Activated CD8-positive, alpha-beta T cell treated with anti-CD3 and anti-CD28 coated beads for 36 hours (primary cell): ENCODE measurements around the gene CDC42EP4. TPM values are rescaled to one million over a fixed set of nuclear protein-coding genes. Genes with fewer than 3 reads are reported as not detected.

ENCODE experiments used
- ATAC-seq: fragments of 200-7000 bp; cut with Tn5 transposase; one replicate; pipeline ENCODE4 v1.10.0; 2021; ENCODE audit warnings: mild to moderate bottlenecking, moderate library complexity
- CTCF ChIA-PET: fragments of 350-600 bp; sonication (Branson Sonifier 250); formaldehyde crosslinking; loops from one replicate; lab custom pipeline; 2021; ENCODE audit warnings: antibody characterized with exemption; lab: Charles Lee
- POLR2A ChIA-PET: fragments of 350-600 bp; sonication (Branson Sonifier 250); formaldehyde crosslinking; loops from one replicate; lab custom pipeline; 2021; ENCODE audit warnings: antibody characterized with exemption; lab: Charles Lee
- DNase-seq: peaks from one replicate; pipeline ENCODE4 v3.0.0-alpha.2; 2020
- H3K27ac Mint-ChIP-seq: one replicate; pipeline ENCODE4 v1.8.0; 2021; ENCODE audit warnings: mild to moderate bottlenecking, mixed read lengths
- H3K27me3 Mint-ChIP-seq: one replicate; pipeline ENCODE4 v1.8.0; 2021; ENCODE audit warnings: mixed read lengths
- H3K36me3 Mint-ChIP-seq: one replicate; pipeline ENCODE4 v1.8.0; 2021; ENCODE audit warnings: low read depth, mixed read lengths
- H3K4me1 Mint-ChIP-seq: one replicate; pipeline ENCODE4 v1.8.0; 2021; ENCODE audit warnings: low read depth, mixed read lengths
- H3K4me3 Mint-ChIP-seq: one replicate; pipeline ENCODE4 v1.8.0; 2021; ENCODE audit warnings: mild to moderate bottlenecking, moderate library complexity, mixed read lengths
- H3K9me3 Mint-ChIP-seq: one replicate; pipeline ENCODE4 v1.8.0; 2021; ENCODE audit warnings: mixed read lengths
- CTCF ChIP-seq: fragments of 200-600 bp; IDR thresholded peaks from one replicate; pipeline ENCODE4 v1.8.0; 2022; ENCODE audit warnings: antibody characterized with exemption, mild to moderate bottlenecking
- intact Hi-C: fragments of 100-400 bp; cut with micrococcal nuclease; formaldehyde crosslinking; loops from one replicate; pipeline ENCODE4 v1.10.0; 2022
- total RNA-seq, 2 experiments: library from RNA; stranded (reverse); gene quantifications; one replicate each; pipeline ENCODE4 v1.2.3, GENCODE V29; 2021

The CDC42EP4 gene
- total RNA-seq, 2 experiments from 2014 or later, result 0.72 to 1.1 TPM

GRCh38 chr17:73327676-73328075 lies 15.9 kb upstream of the CDC42EP4 start:
- intact Hi-C loops, result no loop called here
- no peaks in the 10 kb centered on the region for H3K4me1 Mint-ChIP-seq
- no peak for DNase-seq
- no peak overlapping the region for H3K27ac Mint-ChIP-seq
- no peak for ATAC-seq
- no peaks in the 10 kb centered on the region for H3K9me3 Mint-ChIP-seq
- no peak overlapping the region for H3K4me3 Mint-ChIP-seq
- no peak for TF ChIP-seq CTCF
- H3K27me3 Mint-ChIP-seq, result peaks cover 3% of the 10 kb centered on the region
- no peaks in the 10 kb centered on the region for H3K36me3 Mint-ChIP-seq
- POLR2A ChIA-PET, result no interaction called here
- CTCF ChIA-PET, result no interaction called here

GRCh38 chr17:73325527-73325842 lies 13.7 kb upstream of the CDC42EP4 start:
- ChIA-PET POLR2A (no interaction called here), CTCF (no interaction called here)
- no peak for DNase-seq
- no peak for ATAC-seq
- no peaks in the 10 kb centered on the region for H3K9me3 Mint-ChIP-seq
- H3K27me3 Mint-ChIP-seq, result peaks cover 3% of the 10 kb centered on the region
- TF ChIP-seq CTCF, result no peak
- H3K36me3 Mint-ChIP-seq, result no peaks in the 10 kb centered on the region
- H3K4me1 Mint-ChIP-seq, result no peaks in the 10 kb centered on the region
- H3K27ac Mint-ChIP-seq, result no peak overlapping the region
- intact Hi-C loops, result no loop called here
- no peak overlapping the region for H3K4me3 Mint-ChIP-seq

- intact Hi-C loops, result no loop called here
- Mint-ChIP-seq H3K27me3 (peaks cover 3% of the 10 kb centered on the region), H3K4me1 (no peaks in the 10 kb centered on the region), H3K27ac (no peak overlapping the region), H3K9me3 (no peaks in the 10 kb centered on the region), H3K4me3 (no peak overlapping the region), H3K36me3 (no peaks in the 10 kb centered on the region)
- ATAC-seq, result no peak
- TF ChIP-seq CTCF, result no peak
- ChIA-PET CTCF (no interaction called here), POLR2A (no interaction called here)
- DNase-seq, result no peak
These were observed 13.1 kb upstream of the CDC42EP4 start for GRCh38 chr17:73324711-73325526.

- no peaks in the 10 kb centered on the region for H3K4me1 Mint-ChIP-seq
- ChIA-PET POLR2A (no interaction called here), CTCF (no interaction called here)
- TF ChIP-seq CTCF, result no peak
- DNase-seq, result no peak
- peaks cover 3% of the 10 kb centered on the region for H3K27me3 Mint-ChIP-seq
- no peaks in the 10 kb centered on the region for H3K9me3 Mint-ChIP-seq
- intact Hi-C loops, result no loop called here
- ATAC-seq, result no peak
- no peaks in the 10 kb centered on the region for H3K36me3 Mint-ChIP-seq
- no peak overlapping the region for H3K27ac Mint-ChIP-seq
- no peak overlapping the region for H3K4me3 Mint-ChIP-seq
These were observed 12.3 kb upstream of the CDC42EP4 start for GRCh38 chr17:73324160-73324475.

DNA sequence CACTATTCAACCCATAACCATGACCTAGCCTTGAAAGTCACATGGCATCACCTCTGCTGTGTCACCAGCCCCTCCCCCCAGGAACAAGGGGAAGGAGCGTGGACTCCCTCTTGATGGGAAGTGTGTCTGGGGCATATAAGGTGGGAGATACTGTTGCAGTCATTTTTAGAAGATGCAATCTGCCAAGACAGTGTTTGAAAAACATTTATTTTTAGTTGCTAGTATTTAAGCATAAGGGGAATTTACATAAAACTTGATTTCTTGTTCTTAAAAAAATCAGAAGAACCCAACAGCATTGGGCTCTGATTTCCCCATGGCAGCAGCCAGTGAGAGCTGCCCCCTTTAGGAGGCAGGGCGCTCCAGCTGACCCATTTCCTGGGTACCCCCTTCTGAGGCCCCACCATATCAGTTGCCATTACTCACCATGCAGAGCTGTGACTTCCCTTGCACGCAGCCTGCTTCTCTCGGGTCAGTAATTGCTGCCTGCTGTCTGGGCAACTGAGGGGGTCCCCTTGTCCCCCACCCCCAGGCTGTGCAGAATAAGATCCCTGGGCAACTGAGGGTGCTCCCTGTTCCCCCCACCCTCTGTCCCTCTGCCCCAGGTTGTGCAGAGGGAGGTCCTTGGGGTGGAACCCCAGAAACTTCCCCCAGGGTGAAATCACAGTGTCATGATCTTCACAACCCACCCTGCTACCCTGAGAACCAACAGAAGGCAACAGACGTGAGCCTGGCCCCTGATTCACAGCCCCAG lies 11.8 kb upstream of the CDC42EP4 start:
- DNase-seq (no peak), ATAC-seq (no peak)
- intact Hi-C loops, result no loop called here
- CTCF ChIA-PET, result interaction anchor here (1.1 kb wide), 1 partner anchor 13 kb away, joined by 4 read pairs; no protein-coding TSS in a partner anchor
- H3K4me3 Mint-ChIP-seq, result no peak overlapping the region
- no peaks in the 10 kb centered on the region for H3K9me3 Mint-ChIP-seq
- H3K36me3 Mint-ChIP-seq, result no peaks in the 10 kb centered on the region
- peaks cover 3% of the 10 kb centered on the region for H3K27me3 Mint-ChIP-seq
- H3K27ac Mint-ChIP-seq, result no peak overlapping the region
- POLR2A ChIA-PET, result no interaction called here
- TF ChIP-seq CTCF, result no peak
- H3K4me1 Mint-ChIP-seq, result no peaks in the 10 kb centered on the region
